HG03354 (cell line): ENCODE results near the gene ATP8B4.
"Not testable (repeated sequence)": the region's sequence is repeated elsewhere in the genome, so short reads cannot be mapped to it uniquely, and the experiment has no call there.

Experiments used
- ATAC-seq: cut with Tn5 transposase; IDR thresholded peaks from one replicate; pipeline ENCODE4 v1.9.1; 2021; ENCODE audit warnings: mild to moderate bottlenecking; ENCODE audit not compliant: unreplicated experiment, poor library complexity, severe bottlenecking

Gene ATP8B4

GRCh38 chr15:50143255-50143860 lies 24.3 kb upstream of the ATP8B4 start:
- ATAC-seq, result no peak

DNA sequence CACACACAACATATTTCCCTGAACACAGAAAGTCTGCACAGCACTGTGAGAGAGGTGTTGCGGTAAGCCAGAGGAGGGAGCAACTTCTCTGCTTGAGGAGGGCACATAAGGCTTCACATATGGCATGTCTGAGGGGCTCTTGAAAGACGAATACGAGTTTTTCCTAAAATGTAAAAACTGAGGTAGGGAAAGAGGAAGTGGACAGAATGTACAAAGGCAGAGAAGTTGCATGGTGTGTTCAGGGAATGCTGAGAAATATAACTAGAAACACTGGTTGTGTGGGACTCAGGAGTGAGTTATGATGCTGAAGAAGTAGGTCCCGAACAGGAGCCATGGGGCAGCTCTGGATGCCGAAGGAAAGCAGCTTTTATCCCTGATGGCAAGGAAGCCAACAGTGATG lies 22.8 kb upstream of the ATP8B4 start:
- no peak for ATAC-seq

DNA sequence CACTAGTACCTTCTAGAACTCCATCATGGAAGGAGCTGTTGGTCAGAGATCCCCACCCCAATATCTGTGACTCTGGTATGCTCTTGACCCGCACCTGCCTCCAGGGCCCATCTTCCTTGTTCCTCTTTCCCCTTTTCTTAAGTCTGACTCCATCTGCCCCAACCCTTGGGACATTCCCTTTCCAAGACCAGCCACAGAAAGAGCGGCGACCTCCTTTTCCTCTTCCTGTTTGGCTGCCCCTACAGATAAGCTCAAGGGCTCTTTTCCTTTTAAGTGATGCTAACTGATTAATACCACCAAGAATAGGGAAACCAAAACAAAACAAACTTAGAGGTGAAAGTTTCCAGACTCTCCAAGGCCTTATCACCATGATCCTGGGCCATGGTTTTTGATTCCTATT lies 21.9 kb upstream of the ATP8B4 start:
- ATAC-seq, result no peak

DNA sequence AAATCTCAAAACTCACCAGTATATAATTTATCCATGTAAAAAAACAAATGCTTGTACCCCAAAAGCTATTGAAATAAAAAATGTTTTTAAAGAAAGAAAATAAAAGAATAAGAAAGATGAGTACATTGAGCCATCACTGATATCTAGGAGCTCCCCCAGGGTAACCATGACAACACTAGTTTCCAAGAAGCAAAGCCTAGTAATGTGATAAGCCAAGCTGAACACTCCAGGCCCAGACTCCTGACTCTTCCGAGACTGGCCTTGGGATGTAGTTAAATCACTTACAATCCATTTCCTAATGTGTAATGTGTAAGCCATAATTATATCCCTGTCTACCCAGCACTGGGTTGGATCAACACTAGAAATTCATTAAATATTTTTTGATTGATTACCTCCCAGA lies 21.1 kb upstream of the ATP8B4 start:
- ATAC-seq, result no peak

- no peak for ATAC-seq
These were observed 19.4 kb upstream of the ATP8B4 start for GRCh38 chr15:50138391-50138790.

GRCh38 chr15:50137893-50138292 lies 18.9 kb upstream of the ATP8B4 start:
- ATAC-seq, result no peak

- ATAC-seq, result no peak
These were observed 18.3 kb upstream of the ATP8B4 start for GRCh38 chr15:50137330-50137761.

DNA sequence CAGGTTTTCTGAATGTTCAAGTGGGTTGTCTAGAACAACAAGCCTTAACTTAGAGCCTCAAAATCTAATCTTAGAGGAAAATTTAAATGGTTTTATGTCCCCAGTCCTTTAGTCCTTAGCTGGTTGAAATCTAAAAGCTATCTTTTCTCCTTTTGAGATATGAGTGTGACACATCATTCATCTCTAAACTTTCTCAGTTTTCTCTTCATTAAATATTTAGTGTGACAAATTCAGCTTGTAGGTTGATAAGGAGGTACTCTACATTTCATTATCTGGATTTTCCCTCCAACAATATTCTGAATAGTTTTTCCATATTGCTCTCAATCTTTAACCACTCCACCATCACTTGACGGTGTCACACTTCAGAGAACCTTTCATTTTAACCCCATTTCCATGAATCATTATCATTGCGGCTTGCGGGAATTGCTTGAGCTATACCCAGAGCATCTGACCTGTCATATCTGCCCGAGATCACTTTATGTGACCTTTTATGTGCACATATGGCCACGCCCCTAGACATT lies 16.1 kb upstream of the ATP8B4 start:
- peak; percentile 90 for ATAC-seq

DNA sequence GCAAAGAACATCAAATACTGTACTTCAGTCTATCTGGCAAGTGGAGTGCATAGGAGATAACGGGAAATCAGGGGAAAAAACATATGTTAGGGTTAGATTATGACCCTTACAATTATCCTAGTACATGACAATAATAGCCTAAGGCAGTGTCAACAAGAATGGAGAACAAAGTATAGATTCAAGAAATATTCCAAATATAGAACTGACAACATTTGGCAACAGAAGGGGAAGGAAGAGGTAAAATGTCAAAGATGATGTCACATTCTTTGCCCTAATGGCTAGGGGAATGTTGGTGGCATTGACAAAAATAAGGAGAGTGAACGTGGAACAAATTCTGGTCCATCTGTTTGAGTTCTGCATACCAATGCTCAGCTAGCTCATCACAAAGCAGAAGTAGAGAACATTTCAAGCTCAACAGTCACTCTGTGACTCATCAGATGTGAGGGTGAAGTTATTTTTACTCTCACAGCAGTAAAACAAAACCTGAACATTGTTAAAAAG lies 15.5 kb upstream of the ATP8B4 start:
- ATAC-seq, result peak; percentile 83

GRCh38 chr15:50132251-50132984 lies 13.4 kb upstream of the ATP8B4 start:
- not testable (repeated sequence) for ATAC-seq

DNA sequence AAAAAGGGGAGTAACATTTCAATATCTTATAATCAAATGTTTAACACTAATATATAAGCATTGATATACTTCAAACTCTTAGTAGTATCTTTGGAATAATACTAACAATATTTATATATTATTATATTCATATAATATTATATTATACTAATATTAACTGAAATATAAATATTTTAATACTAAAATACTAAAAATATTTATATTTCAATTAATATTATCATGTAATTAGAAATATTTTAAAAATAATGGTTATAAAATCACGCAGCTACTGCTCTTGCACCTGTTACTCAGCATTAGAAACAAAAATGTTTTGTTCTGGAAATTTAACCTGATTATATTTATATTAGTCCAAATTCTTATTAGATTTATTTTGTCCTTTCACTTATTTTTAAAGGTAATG lies 12.6 kb upstream of the ATP8B4 start:
- no peak for ATAC-seq

DNA sequence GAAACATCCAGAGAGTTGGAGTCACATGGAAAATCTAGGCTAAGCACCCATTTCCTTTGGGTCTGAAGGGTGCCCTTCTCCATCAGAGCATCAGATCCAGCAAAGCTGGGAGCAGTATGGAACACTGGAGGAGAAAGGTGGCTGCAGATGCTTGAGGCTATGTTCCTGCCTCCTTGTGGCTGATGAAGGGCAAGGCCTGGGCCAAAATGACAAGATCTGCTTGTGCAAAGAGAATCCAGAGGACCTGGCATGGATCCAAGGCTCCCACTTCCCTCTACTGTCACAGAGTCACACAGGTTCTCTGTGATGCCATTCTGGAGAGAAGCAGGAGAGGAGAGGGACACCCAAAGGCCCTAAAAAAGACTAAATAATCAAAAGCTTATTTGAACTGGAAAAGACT lies 9.2 kb upstream of the ATP8B4 start:
- no peak for ATAC-seq

GRCh38 chr15:50127255-50127777 lies 8.3 kb upstream of the ATP8B4 start:
- no peak for ATAC-seq

DNA sequence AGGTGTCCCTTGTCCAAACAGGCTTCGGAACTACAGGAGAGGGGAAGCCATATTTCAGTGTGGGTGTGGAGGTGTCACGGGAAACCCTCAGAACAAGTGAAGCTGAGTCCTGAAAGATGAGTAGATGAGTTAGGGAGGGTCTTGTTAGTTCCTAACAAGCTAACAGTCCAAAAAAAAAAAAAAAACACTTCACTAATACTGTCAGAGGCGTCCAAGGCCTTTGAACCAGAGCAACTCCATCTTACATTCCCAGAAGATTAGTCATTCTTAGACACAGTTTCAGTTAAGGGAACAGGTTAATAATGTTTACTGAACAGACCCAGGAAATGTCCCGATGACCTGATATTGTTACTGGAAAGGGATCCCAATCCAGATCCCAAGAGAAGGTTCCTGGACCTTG lies 7.0 kb upstream of the ATP8B4 start:
- ATAC-seq, result no peak

DNA sequence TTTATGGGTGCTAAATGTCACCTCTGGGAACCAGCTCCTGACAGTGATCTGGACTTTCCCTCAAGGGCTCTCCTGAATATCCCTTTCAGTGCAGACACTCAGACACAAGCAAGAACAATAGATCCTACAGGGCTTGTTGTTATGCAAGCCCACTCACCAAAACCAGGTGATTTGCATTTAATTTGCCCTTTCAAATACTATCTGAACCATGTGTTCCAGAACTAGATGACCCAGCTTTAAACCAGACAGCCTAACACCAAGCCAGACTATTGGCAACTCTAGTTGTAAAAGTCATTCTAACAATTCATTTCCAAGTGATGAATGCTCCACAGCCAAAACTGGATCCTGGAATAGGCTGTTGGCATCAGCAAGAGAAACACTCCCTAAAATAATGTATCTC lies 5.6 kb upstream of the ATP8B4 start:
- ATAC-seq, result no peak

DNA sequence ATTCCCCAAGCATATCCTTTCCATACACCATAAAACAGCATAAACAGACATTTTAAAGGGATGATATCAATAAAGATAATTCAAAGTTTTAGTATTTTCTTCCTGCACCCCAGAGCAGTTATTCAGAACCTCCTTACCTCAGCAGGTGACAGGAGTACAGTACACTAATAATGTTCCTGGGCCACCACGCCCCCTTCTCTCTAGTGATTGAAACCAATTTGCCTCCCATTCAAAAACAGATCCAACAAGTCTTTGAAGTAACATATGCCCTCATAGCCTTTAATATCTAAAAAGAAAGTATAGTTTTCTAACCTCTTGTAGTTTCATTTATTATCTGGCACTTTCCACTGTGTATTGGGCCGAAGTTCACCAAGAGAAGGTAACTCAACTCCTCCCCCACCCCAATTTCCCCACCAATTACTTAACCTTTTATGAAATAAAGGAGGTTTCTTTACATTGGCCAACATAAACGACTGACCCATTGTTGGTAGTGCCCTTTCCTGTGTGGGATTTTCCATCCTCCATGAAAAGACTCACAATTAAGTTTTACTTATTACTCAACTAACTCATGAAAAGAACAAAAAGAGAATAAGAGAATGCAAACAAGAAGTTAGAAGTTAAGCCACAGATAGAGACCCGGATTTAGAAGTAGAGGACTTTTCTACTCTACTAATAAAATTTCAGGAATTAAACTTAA lies 5.0 kb upstream of the ATP8B4 start:
- no peak for ATAC-seq

- no peak for ATAC-seq
These were observed 1.7 kb upstream of the ATP8B4 start for GRCh38 chr15:50120729-50121128.

- no peak for ATAC-seq
These were observed 1.5 kb downstream of the ATP8B4 start for GRCh38 chr15:50117431-50118027.

- ATAC-seq, result no peak
These were observed 2.6 kb downstream of the ATP8B4 start for GRCh38 chr15:50116477-50116876.
